GM12864 (cell line): ENCODE results near the gene CTDSPL.

Experiments used
- DNase-seq: peaks from one replicate; pipeline ENCODE4 v3.0.0-alpha.2; 2011; ENCODE audit warnings: low read depth
- H3K4me3 ChIP-seq: 2 replicates; pipeline ENCODE4 v1.5.1; 2011; ENCODE audit warnings: mild to moderate bottlenecking, low read depth, low read length, control low read depth
- TF ChIP-seq, protein P1 (sequence below): IDR thresholded peaks from 2 replicates; pipeline ENCODE4 v1.5.1; 2011; ENCODE audit warnings: low read depth, mild to moderate bottlenecking, moderate library complexity, low read length, control low read depth, inconsistent platforms; ENCODE audit errors: missing control alignments

Gene CTDSPL

GRCh38 chr3:37920156-37920699, 58.5 kb downstream of the CTDSPL start:
- TF ChIP-seq, protein P1, sequence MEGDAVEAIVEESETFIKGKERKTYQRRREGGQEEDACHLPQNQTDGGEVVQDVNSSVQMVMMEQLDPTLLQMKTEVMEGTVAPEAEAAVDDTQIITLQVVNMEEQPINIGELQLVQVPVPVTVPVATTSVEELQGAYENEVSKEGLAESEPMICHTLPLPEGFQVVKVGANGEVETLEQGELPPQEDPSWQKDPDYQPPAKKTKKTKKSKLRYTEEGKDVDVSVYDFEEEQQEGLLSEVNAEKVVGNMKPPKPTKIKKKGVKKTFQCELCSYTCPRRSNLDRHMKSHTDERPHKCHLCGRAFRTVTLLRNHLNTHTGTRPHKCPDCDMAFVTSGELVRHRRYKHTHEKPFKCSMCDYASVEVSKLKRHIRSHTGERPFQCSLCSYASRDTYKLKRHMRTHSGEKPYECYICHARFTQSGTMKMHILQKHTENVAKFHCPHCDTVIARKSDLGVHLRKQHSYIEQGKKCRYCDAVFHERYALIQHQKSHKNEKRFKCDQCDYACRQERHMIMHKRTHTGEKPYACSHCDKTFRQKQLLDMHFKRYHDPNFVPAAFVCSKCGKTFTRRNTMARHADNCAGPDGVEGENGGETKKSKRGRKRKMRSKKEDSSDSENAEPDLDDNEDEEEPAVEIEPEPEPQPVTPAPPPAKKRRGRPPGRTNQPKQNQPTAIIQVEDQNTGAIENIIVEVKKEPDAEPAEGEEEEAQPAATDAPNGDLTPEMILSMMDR, result no peak
- DNase-seq, result no peak
- H3K4me3 ChIP-seq, result no peak overlapping the region

GRCh38 chr3:37921025-37921424, 59.3 kb downstream of the CTDSPL start:
- TF ChIP-seq, protein P1, result no peak
- no peak for DNase-seq
- no peak overlapping the region for H3K4me3 ChIP-seq

DNA sequence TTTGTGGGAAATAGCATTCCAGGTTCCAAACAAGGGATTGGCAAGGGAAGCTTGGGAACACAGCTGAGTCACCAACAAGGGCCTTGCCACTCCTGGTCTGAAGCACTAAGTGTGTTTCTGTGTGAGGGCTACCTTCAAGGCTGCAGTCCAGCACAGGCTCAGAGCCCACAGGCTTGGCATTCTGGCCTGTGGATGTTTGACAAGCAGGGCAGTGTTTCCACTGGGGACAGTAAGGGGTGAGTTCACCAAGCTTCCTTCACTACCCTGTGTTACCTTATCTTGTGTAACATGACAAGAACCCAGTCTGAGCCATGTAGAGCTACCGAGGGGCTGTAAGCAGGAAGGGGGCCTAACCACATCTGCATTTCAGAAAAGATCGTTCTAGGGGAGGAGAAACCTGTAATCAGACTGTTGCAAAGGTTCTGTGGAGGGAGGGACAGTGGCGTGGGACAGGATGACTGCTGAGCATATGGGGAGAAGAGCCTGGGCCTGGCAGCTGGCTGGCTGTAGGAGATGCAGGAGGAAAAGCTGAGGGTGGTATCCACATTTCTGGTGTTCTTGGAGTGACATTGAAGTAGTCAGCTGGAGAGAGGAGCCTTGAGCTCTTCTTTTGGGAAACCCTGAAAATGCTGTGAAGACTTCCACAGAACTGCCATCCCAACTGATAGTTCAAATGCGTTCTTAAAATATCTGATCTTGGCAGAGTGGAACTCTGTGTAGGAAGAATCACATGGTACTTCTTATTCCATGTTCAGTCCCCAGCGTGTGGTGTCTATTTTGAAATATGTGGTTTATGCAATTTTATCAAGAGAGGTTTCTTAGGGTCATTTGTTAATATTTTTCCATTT, 61.3 kb downstream of the CTDSPL start:
- no peak overlapping the region for H3K4me3 ChIP-seq
- no peak for DNase-seq
- TF ChIP-seq, protein P1, result no peak

DNA sequence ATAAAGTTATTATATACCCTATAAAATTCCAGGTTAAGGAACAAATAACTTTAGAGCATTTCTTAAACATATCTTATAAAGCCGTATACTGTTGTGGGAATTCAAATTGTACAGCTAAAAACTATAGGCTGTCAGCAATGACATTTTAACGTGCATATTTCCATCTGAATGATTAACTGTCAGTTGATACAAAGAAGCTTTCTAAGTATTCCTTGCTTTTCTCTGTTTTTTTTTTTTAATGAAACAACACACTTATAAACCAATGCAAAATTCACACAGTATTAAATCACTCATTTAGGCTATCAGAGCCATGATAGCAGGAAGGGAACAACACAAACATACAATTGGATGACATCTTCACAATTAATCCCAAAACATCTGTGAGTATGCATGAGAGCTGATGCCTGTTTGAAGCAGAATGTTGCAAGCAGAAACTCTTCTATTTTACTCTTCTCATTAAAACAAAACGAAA, 61.9 kb downstream of the CTDSPL start:
- TF ChIP-seq, protein P1, result no peak
- DNase-seq, result no peak
- H3K4me3 ChIP-seq, result no peak overlapping the region

DNA sequence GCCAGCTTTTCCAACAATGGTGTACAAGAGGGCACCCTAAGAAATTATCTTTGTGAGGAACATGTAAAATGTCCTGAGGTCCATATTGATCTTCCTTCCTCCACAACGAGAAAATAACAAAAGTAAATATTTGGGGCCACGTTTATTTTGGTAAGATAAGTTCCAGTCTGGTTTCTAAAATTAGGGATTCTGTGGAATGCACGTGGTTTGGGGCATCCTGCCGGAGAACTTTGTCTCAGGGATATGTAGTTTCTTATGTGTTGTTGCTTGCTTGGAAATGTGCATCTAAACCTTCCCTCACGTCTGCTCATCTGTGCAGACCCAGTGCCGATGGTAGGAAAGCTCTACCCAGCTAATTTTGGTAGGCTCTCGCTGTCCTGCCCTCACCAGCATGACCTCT, 62.8 kb downstream of the CTDSPL start:
- H3K4me3 ChIP-seq, result no peak overlapping the region
- DNase-seq, result no peak
- TF ChIP-seq, protein P1, result no peak

DNA sequence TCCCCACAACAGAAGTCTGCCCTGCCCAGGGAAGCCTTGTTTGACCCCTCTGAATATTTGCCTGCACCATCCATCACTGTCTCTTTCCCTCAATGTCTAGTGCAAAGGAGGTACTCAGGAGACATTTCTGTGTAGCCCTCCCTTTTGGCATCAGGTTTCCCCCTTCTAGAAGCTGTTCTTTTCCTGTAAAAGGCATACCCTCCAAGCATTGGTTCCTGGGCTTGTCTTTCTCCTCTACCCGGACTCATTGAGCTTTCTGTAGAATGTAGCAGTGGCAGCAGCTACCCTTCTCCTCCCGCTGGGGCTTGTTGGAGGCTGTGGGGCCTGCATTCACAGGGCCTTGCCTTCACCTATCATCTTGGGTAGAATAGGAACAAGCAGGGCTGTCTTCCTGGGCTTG, 63.5 kb downstream of the CTDSPL start:
- DNase-seq, result no peak
- TF ChIP-seq, protein P1, result no peak

More for the DNA sequence above, 63.5 kb downstream of the CTDSPL start:
- H3K4me3 ChIP-seq, result no peak overlapping the region
